ENCODE measurements around the gene RELL2.

The RELL2 gene

GRCh38 chr5:141685591-141685990, 48.8 kb downstream of the RELL2 start:
- no peak for DNase-seq
- TF ChIP-seq POLR2A (IDR thresholded peaks at IDR 0.05; ENCODE audit: low read length) (no peak), GATA1 (IDR thresholded peaks at IDR 0.05; ENCODE audit: low read depth, low read length) (no peak)

GRCh38 chr5:141686648-141687416, 50.0 kb downstream of the RELL2 start:
- no peak for TF ChIP-seq GATA1 (IDR thresholded peaks at IDR 0.05; ENCODE audit: low read depth, low read length)
- TF ChIP-seq POLR2A (IDR thresholded peaks at IDR 0.05; ENCODE audit: low read length) = no peak
- no peak for DNase-seq

Measured in erythroblast (primary cell).